Dedifferentiated amniotic fluid mesenchymal stem cell (primary cell): ENCODE measurements around the gene LRRC8C.
"Not testable (repeated sequence)": the region's sequence is repeated elsewhere in the genome, so short reads cannot be mapped to it uniquely, and the experiment has no call there.

Source experiments
- DNase-seq: peaks from one replicate; pipeline ENCODE4 v3.0.0-alpha.2; 2016; ENCODE audit errors: extremely low spot score

Gene LRRC8C

GRCh38 chr1:89632657-89633247 lies at the start of gene LRRC8C:
Gene LRRC8C (plus strand): TSS chr1:89633120. CDS start chr1:89686474, 53,354 bp downstream.
- peak; percentile 67 for DNase-seq

GRCh38 chr1:89584211-89584610 lies 48.7 kb upstream of the LRRC8C start:
- DNase-seq, result no peak

DNA sequence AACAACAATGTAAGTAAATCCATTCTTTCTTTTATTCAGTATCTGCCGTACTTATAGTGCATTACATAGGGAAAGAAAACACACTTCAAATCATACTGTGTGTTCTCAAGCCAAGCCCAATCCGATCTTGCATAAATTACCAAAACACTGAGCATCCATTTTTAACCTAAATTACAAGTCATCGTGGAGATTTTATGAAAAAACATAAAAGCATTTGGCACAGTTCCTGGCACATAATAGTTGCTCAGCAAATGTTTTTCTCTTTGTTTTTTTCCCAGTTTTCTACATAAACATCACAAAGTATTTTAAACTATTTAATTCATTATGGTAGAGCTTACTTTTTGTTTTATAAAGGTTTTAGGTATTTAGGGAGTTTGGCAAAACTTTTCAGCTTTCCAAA lies 48.1 kb upstream of the LRRC8C start:
- DNase-seq, result no peak

DNA sequence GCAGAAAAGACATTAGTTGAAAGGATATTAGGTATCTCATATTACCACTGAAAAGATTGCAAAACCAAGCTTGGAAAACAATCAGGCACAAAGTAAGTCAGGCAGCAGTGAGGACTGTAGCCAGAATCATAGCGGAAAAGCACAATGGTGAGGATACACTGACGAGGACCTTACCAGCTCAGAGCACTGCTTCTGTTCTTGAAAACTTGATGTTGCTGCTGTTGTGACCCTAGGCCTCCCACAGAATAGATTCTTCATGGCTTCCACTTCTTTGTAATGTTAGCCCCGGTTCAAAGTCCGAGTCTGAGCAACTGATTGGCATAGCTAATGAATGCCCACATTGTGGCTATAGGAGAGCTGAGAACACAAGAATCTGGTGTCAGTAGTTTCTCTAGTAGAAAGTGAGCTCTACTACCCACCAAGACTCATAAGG lies 45.2 kb upstream of the LRRC8C start:
- no peak for DNase-seq

- DNase-seq, result no peak
Observed at GRCh38 chr1:89588480-89588879, 44.4 kb upstream of the LRRC8C start.

- DNase-seq, result no peak
Observed at GRCh38 chr1:89589515-89589914, 43.4 kb upstream of the LRRC8C start.

- DNase-seq, result no peak
Observed at GRCh38 chr1:89590341-89591080, 42.4 kb upstream of the LRRC8C start.

DNA sequence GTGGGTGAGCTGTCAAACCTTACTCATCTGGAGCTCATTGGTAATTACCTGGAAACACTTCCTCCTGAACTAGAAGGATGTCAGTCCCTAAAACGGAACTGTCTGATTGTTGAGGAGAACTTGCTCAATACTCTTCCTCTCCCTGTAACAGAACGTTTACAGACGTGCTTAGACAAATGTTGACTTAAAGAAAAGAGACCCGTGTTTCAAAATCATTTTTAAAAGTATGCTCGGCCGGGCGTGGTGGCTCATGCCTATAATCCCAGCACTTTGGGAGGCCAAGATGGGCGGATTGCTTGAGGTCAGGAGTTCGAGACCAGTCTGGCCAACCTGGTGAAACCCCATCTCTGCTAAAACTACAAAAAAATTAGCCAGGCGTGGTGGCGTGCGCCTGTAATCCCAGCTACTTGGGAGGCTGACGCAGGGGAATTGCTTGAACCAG lies 40.0 kb upstream of the LRRC8C start:
- DNase-seq, result not testable (repeated sequence)

GRCh38 chr1:89594096-89594740 lies 38.7 kb upstream of the LRRC8C start:
- DNase-seq, result no peak

DNA sequence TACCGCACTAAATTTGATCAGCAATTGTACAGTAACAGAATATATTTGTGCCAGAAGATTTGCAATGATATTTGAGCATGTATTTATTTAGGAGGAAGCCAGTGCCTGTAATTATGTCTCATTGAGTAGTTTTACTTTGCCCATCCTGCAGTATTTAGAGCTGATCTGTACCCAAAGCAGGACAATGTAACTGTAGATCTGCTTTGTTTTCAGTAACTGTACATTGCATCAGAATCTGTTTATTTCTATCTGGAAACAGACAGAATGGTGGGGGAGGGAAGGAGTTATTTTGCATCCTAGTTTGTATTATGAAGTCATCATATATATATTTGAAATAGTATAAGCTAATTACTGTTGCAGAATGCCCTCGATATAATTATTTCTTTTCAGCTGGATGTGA lies 36.2 kb upstream of the LRRC8C start:
- no peak for DNase-seq

- DNase-seq, result peak; percentile 38
Observed at GRCh38 chr1:89598450-89599331, 34.2 kb upstream of the LRRC8C start.

GRCh38 chr1:89599332-89599630 lies 33.6 kb upstream of the LRRC8C start:
- no peak for DNase-seq

- DNase-seq, result no peak
Observed at GRCh38 chr1:89600451-89601224, 32.3 kb upstream of the LRRC8C start.

GRCh38 chr1:89602871-89603404 lies 30.0 kb upstream of the LRRC8C start:
- no peak for DNase-seq

DNA sequence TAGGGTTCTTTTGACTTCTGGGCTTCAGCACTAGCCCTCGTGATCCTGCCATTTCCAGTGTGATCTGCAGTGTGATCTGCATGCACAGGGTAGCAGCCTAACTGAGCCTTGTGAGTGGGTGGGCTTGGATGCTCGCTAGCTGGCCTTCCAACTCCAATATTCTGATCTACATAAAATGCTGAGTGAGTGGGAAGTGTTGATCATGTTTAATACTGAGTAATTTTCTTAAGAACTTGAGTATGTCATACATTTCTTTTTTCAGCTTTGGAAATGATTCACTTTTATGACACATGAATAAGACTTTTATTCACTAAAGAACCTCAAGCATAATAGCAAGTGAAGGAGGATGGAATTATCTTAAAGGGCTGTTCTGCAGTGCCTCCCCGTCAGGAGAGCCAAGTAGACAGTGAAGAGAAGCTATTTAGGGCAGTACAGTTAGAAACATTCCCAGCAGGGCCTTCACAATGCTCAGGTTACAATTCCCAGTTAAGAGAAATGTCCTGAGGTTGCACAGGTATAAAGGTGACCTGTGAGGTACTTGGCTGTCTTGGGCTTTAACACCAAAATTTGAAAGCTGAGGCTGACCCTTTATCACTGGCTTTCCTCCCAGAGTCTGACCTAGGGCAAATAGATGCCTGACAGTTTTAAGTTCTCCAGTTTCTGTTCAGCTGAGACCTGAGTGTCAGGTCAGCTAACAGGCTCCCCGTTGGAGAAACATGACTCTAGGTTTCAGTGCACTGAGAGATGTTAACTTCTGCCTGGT lies 29.1 kb upstream of the LRRC8C start:
- no peak for DNase-seq

DNA sequence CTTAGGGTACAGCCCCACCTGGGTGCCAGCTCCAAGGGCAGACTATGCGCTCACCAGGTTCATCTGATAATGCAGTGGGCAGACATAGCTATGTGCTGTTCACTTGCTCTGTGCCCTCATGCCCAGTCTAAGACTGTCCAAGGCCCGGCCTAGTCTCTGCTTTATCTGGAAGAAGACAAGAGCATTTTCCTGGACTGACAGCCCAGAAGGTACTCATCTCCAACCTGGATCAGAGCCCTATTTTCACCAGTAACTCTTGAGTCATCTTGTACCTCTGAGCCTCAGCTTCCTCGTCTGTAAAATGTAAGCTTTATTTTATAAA lies 28.5 kb upstream of the LRRC8C start:
- no peak for DNase-seq

DNA sequence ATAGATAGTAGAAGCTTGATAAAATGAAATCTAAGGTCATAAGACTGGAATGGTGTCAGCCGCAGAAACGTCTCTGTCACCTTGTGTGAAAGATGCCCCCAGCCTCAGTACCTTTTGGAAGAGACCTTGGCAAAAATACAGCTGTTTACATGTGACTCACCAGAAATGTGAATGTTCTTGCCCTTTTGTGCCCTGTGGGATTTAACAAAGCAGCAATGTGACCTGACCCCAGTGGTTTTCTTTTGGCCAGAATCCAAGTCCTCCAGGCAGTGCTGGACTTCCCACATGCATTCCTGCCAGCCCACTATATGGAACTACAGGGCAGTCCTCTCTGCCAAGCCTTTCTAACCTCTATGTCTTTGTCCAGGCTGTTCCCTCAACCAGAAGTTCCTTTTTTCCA lies 27.2 kb upstream of the LRRC8C start:
- DNase-seq, result no peak

- no peak for DNase-seq
Observed at GRCh38 chr1:89606227-89606980, 26.5 kb upstream of the LRRC8C start.

- DNase-seq, result no peak
Observed at GRCh38 chr1:89607156-89607555, 25.8 kb upstream of the LRRC8C start.
